ENCODE data around the gene TIMM13. TPM values are rescaled to one million over a fixed set of nuclear protein-coding genes. Genes with fewer than 3 reads are reported as not detected.
A peak's percentile ranks its signal among the peaks of the same experiment; 100 is the strongest.

TIMM13 gene
- total RNA-seq, 1 donor from 2014 or later, result 117 TPM

DNA sequence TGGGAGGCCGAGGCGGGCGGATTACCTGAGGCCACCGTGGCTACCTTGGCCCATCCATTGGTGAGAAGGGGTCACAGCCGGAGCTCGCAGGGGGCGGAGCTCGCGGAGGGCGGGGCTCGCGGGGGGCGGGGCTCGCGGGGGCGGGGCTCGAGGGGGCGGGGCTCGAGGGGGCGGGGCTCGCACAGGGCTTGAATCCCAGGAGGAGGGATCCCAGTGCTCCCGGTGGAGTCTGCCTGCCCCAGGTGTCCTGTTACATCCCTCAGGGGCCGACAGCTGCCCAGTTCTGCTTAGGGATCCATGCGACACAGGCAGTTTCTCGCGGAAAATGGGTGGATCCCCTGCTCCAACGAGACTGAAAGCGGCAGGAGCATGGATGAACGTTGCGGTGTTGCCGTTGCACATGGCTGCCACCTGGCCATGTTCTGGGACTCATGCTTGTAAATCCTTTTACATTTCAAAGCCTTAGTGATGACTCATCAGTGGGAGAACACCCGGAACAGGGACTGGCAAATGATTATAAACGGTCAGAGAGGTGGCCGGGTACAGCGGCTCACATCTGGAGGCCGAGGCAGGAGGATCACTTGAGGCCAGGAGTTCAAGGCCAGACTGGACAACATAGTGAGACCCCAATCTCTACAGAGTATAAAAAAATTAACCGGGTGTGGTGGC lies 42.2 kb downstream of the TIMM13 start:
- Mint-ChIP-seq H3K36me3 (ENCODE audit: low read depth, unreplicated experiment) (no peaks in the 10 kb centered on the region), H3K9me3 (ENCODE audit: unreplicated experiment) (peaks cover 4% of the 10 kb centered on the region), H3K4me3 (ENCODE audit: unreplicated experiment) (no peak overlapping the region), H3K27me3 (ENCODE audit: unreplicated experiment) (peaks cover 5% of the 10 kb centered on the region), H3K27ac (ENCODE audit: unreplicated experiment) (no peak overlapping the region), H3K4me1 (ENCODE audit: unreplicated experiment) (no peaks in the 10 kb centered on the region)
- no peak for TF ChIP-seq CTCF (IDR thresholded peaks at IDR 0.05; ENCODE audit: unreplicated experiment)
- peak; percentile 14 for DNase-seq (ENCODE audit: low spot score)

DNA sequence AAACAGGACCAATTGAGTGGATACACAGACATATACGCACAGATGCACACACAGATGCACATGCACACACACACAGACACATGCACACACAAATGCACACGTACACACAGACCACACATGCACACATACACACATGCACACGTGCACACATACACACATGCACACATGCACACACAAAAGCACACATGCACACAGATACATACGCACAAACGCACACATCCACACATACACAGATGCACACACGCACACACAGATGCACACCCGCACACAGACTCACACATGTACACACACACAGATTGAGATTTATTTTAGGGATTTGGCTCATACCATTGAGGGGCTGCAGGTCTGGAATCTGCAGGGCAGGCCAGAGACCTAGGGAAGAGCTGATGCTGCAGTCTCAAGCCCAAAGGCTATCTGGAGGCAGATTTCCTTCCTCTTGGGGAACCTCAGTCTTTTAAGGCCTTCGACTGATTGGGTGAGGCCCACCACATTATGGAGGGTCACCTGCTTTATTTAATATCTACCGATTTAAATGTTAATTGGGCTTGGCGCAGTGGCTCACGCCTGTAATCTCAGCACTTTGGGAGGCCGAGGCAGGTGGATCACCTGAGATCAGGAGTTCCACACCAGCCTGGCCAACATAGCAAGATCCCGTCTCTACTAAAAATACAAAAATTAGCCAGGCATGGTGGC lies 44.7 kb downstream of the TIMM13 start:
- H3K27ac Mint-ChIP-seq (ENCODE audit: unreplicated experiment), result peak overlapping the region; percentile 26
- H3K4me3 Mint-ChIP-seq (ENCODE audit: unreplicated experiment), result no peak overlapping the region
- peaks cover 8% of the 10 kb centered on the region for H3K27me3 Mint-ChIP-seq (ENCODE audit: unreplicated experiment)

GRCh38 chr19:2381148-2381820 lies 46.1 kb downstream of the TIMM13 start:
- DNase-seq (ENCODE audit: low spot score), result no peak

More for the DNA sequence above, 44.7 kb downstream of the TIMM13 start:
- H3K4me1 Mint-ChIP-seq (ENCODE audit: unreplicated experiment), result no peaks in the 10 kb centered on the region
- H3K9me3 Mint-ChIP-seq (ENCODE audit: unreplicated experiment), result peaks cover 4% of the 10 kb centered on the region
- DNase-seq (ENCODE audit: low spot score), result no peak
- peaks cover 3% of the 10 kb centered on the region for H3K36me3 Mint-ChIP-seq (ENCODE audit: low read depth, unreplicated experiment)
- TF ChIP-seq CTCF (IDR thresholded peaks at IDR 0.05; ENCODE audit: unreplicated experiment), result no peak

GRCh38 chr19:2380567-2380966 lies 46.8 kb downstream of the TIMM13 start:
- H3K27ac Mint-ChIP-seq (ENCODE audit: unreplicated experiment), result no peak overlapping the region
- no peaks in the 10 kb centered on the region for H3K4me1 Mint-ChIP-seq (ENCODE audit: unreplicated experiment)
- H3K27me3 Mint-ChIP-seq (ENCODE audit: unreplicated experiment), result peaks cover 8% of the 10 kb centered on the region
- peaks cover 3% of the 10 kb centered on the region for H3K36me3 Mint-ChIP-seq (ENCODE audit: low read depth, unreplicated experiment)
- no peak overlapping the region for H3K4me3 Mint-ChIP-seq (ENCODE audit: unreplicated experiment)
- no peak for DNase-seq (ENCODE audit: low spot score)
- H3K9me3 Mint-ChIP-seq (ENCODE audit: unreplicated experiment), result peaks cover 4% of the 10 kb centered on the region
- TF ChIP-seq CTCF (IDR thresholded peaks at IDR 0.05; ENCODE audit: unreplicated experiment), result no peak

More at GRCh38 chr19:2381148-2381820, 46.1 kb downstream of the TIMM13 start:
- H3K27me3 Mint-ChIP-seq (ENCODE audit: unreplicated experiment), result peaks cover 8% of the 10 kb centered on the region
- no peak overlapping the region for H3K4me3 Mint-ChIP-seq (ENCODE audit: unreplicated experiment)
- no peak for TF ChIP-seq CTCF (IDR thresholded peaks at IDR 0.05; ENCODE audit: unreplicated experiment)
- peak overlapping the region; percentile 5 for H3K27ac Mint-ChIP-seq (ENCODE audit: unreplicated experiment)
- no peaks in the 10 kb centered on the region for H3K4me1 Mint-ChIP-seq (ENCODE audit: unreplicated experiment)
- peaks cover 4% of the 10 kb centered on the region for H3K9me3 Mint-ChIP-seq (ENCODE audit: unreplicated experiment)
- H3K36me3 Mint-ChIP-seq (ENCODE audit: low read depth, unreplicated experiment), result peaks cover 3% of the 10 kb centered on the region

All from endothelial cell (in vitro differentiated cells).